Endothelial cell of umbilical vein (primary cell): ENCODE data around the gene HDAC4. TPM values are rescaled to one million over a fixed set of nuclear protein-coding genes. Genes with fewer than 3 reads are reported as not detected.

Experiments
- BruUV-seq: library from RNA; stranded (reverse); fragments of 400-500 nt; replicated peaks from 2 replicates; lab custom pipeline; 2021; lab: Mats Ljungman, UMichigan
- CTCF ChIA-PET: fragments of 300-600, 350-600 bp; sonication (Branson Sonifier 250); formaldehyde crosslinking; loops from one replicate; lab custom pipeline; 2021; ENCODE audit warnings: antibody characterized with exemption, inconsistent platforms; lab: Charles Lee
- POLR2A ChIA-PET: fragments of 300-600, 350-600 bp; sonication (Branson Sonifier 250); formaldehyde crosslinking; loops from one replicate; lab custom pipeline; 2021; ENCODE audit warnings: antibody characterized with exemption, inconsistent platforms; lab: Charles Lee
- DNase-seq: peaks from one replicate; pipeline ENCODE4 v3.0.0-alpha.2; 2011; ENCODE audit warnings: low read depth, low spot score
- FAIRE-seq: peaks from 2 replicates; lab custom pipeline; 2011; peaks lifted over from hg19 to GRCh38; lab: Jason Lieb, UNC
- H2AFZ ChIP-seq: 2 replicates; pipeline ENCODE4 v1.6.0; 2012; ENCODE audit warnings: low read depth, low read length, control low read depth, inconsistent platforms
- H3K27ac ChIP-seq: 2 replicates; pipeline ENCODE4 v1.5.1; 2011; ENCODE audit warnings: low read depth, mild to moderate bottlenecking, control low read depth, low read length, moderate library complexity; ENCODE audit not compliant: insufficient read depth
- H3K27me3 ChIP-seq, 2 experiments: 2 replicates each; pipeline versions ENCODE4 v1.6.0 to v1.6.1; 2011; ENCODE audit warnings: low read length in 2 of 2, mixed read lengths in 1 of 2; ENCODE audit not compliant: control insufficient read depth in 2 of 2, insufficient read depth in 2 of 2
- H3K36me3 ChIP-seq, 2 experiments: 2 replicates in 1 of 2; 3 replicates in 1 of 2; pipeline ENCODE4 v1.5.1; 2011; ENCODE audit warnings: low read length in 2 of 2, mild to moderate bottlenecking in 1 of 2, moderate library complexity in 1 of 2; ENCODE audit not compliant: control insufficient read depth in 2 of 2, insufficient read depth in 2 of 2; ENCODE audit errors: extremely low read depth in 1 of 2
- H3K4me1 ChIP-seq: 3 replicates; pipeline ENCODE4 v1.5.1; 2011; ENCODE audit warnings: mild to moderate bottlenecking, low read length; ENCODE audit not compliant: control insufficient read depth, insufficient read depth; ENCODE audit errors: extremely low read depth
- H3K4me2 ChIP-seq: 2 replicates; pipeline ENCODE4 v1.6.1; 2011; ENCODE audit warnings: low read length, control low read depth, mixed read lengths; ENCODE audit not compliant: insufficient read depth
- H3K4me3 ChIP-seq, 3 experiments: fragments of 200-600 bp in 1 of 3; sonication (generic), shearing (Covaris generic) in 1 of 3; replicated peaks in 1 of 3; 2 replicates each; pipeline ENCODE4 v1.5.1; 2011 to 2016; ENCODE audit warnings: control low read depth in 3 of 3, low read length in 3 of 3, mild to moderate bottlenecking in 2 of 3, inconsistent platforms in 1 of 3, low read depth in 1 of 3, moderate library complexity in 1 of 3; ENCODE audit not compliant: insufficient read depth in 1 of 3
- H3K79me2 ChIP-seq: 2 replicates; pipeline ENCODE4 v1.6.0; 2012; ENCODE audit warnings: low read length, inconsistent platforms; ENCODE audit not compliant: control insufficient read depth, insufficient read depth
- H3K9ac ChIP-seq: replicated peaks from 2 replicates; pipeline ENCODE3; 2011; ENCODE audit warnings: low read length, control low read depth; ENCODE audit not compliant: insufficient read depth; ENCODE audit errors: extremely low read depth
- H3K9me1 ChIP-seq: replicated peaks from 3 replicates; pipeline ENCODE4 v1.6.0; 2011; ENCODE audit warnings: mild to moderate bottlenecking, low read length; ENCODE audit not compliant: control insufficient read depth, insufficient read depth; ENCODE audit errors: extremely low read depth
- H3K9me3 ChIP-seq: replicated peaks from 2 replicates; pipeline ENCODE4 v1.5.1; 2012; ENCODE audit warnings: low read length, inconsistent platforms; ENCODE audit not compliant: control insufficient read depth, insufficient read depth
- H4K20me1 ChIP-seq: replicated peaks from 2 replicates; pipeline ENCODE3; 2011; ENCODE audit warnings: mild to moderate bottlenecking, low read length; ENCODE audit not compliant: control insufficient read depth, insufficient read depth; ENCODE audit errors: extremely low read depth
- EZH2 ChIP-seq: IDR thresholded peaks from 2 replicates; pipeline ENCODE4 v1.6.1; 2012; ENCODE audit warnings: borderline replicate concordance, low read depth, mild to moderate bottlenecking, moderate library complexity, low read length, inconsistent platforms; ENCODE audit not compliant: severe bottlenecking
- FOS ChIP-seq: IDR thresholded peaks from 2 replicates; pipeline ENCODE4 v1.6.1; 2011; ENCODE audit warnings: mild to moderate bottlenecking, low read length, moderate library complexity, borderline replicate concordance; ENCODE audit not compliant: insufficient read depth
- GATA2 ChIP-seq: IDR thresholded peaks from 2 replicates; pipeline ENCODE4 v1.7.0; 2011; ENCODE audit warnings: low read depth, mild to moderate bottlenecking, moderate library complexity, mixed read lengths, low read length; ENCODE audit not compliant: insufficient read length, insufficient read depth
- JUN ChIP-seq: IDR thresholded peaks from 2 replicates; pipeline ENCODE4 v1.6.1; 2011; ENCODE audit warnings: borderline replicate concordance, low read depth; ENCODE audit not compliant: insufficient read length, insufficient read depth
- MYC ChIP-seq: IDR thresholded peaks from one replicate; pipeline ENCODE4 v1.6.1; 2011; ENCODE audit warnings: mild to moderate bottlenecking, low read depth, low read length
- POLR2A ChIP-seq: IDR thresholded peaks from 2 replicates; pipeline ENCODE4 v1.6.1; 2012; ENCODE audit warnings: low read depth, mild to moderate bottlenecking, control low read depth, low read length
- POLR2AphosphoS5 ChIP-seq: IDR thresholded peaks from 2 replicates; pipeline ENCODE4 v1.6.1; 2012; ENCODE audit warnings: low read depth, mild to moderate bottlenecking, control low read depth, low read length, moderate library complexity; ENCODE audit not compliant: insufficient read depth
- dilution Hi-C: fragments of 300-500 bp; cut with MboI; formaldehyde crosslinking; loops from one replicate; pipeline ENCODE4 v1.15.0; 2019; ENCODE audit warnings: low sequenced_read_pairs; ENCODE audit not compliant: extremely low pct_ligation_motif_present
- intact Hi-C: fragments of 100-400 bp; cut with micrococcal nuclease; formaldehyde crosslinking; loops from one replicate; pipeline ENCODE4 v1.10.0; 2022
- polyA plus RNA-seq, 4 experiments: library from polyadenylated mRNA; depleted of rRNA in 3 of 4; stranded (reverse) in 3 of 4; unstranded in 1 of 4; fragments of >200 nt; gene quantifications; 2 replicates each; pipeline versions ENCODE4 v1.2.1 to v1.2.3, GENCODE V29; 2011 to 2012; ENCODE audit warnings: missing spikeins in 1 of 4
- total RNA-seq: library from RNA; stranded (reverse); gene quantifications from 2 replicates; pipeline ENCODE4 v1.2.3, GENCODE V29; 2021
- TF ChIP-seq, protein P1 (sequence below): IDR thresholded peaks from 2 replicates; pipeline ENCODE4 v1.6.1; 2011; ENCODE audit not compliant: insufficient read depth, insufficient read length

The HDAC4 gene
- total and polyA plus RNA-seq, 2 donors (not counting 3 experiments of a cell fraction or from before 2014, with no cell fraction given): 13.4 to 33.0 TPM

DNA sequence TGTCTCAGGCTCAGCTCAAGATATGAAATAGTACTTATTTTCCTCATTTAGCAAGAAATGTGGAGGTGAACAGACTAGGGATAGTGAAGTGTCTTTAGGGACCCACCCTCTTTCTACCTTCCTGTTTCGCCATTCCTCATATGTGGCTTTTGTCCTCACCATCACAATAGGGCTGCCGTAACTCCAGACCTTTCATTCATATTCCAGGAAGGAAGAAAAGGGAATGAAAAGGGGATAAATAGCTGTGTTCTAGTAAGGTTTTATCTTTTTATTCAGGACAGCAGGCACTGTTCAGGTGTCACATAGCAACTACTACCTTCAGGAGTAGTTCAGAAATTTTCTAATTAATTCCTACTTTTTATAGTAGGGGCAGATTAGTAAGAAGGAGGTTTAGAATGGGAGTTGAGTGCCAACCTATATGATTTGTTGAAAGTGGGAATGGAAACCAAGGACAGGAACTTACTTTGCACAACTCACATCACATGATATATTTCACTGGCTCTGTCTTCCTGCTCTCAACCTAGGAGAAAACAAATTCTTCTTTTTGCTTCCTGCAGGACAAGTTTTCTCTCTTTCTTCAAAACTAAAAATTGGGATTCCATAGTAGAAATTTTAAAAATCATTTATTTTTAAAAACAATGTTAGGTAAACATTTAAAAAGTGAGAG is 36.0 kb upstream of the HDAC4 start:
- Histone ChIP-seq H3K4me2 (no peak overlapping the region), H3K4me3 (no peak overlapping the region), H2AFZ (no peak overlapping the region), H4K20me1 (no peaks in the 10 kb centered on the region), H3K9ac (no peak overlapping the region), H3K27me3 (peaks cover 0 to 4% of the 10 kb centered on the region in 2 experiments), H3K27ac (no peak overlapping the region), H3K9me3 (no peaks in the 10 kb centered on the region), H3K9me1 (no peaks in the 10 kb centered on the region), H3K79me2 (no peaks in the 10 kb centered on the region), H3K36me3 (no peaks in the 10 kb centered on the region), H3K4me1 (no peaks in the 10 kb centered on the region)
- FAIRE-seq (no peak), DNase-seq (no peak)
- no peak for TF ChIP-seq GATA2
- TF ChIP-seq JUN: no peak
- no TSS peak for BruUV-seq
- POLR2A ChIA-PET: no interaction called here
- intact Hi-C loops (no loop called here), dilution Hi-C loops (no loop called here)
- CTCF ChIA-PET: no interaction called here

- Histone ChIP-seq H3K36me3 (no peaks in the 10 kb centered on the region), H3K4me2 (no peak overlapping the region), H4K20me1 (no peaks in the 10 kb centered on the region), H3K9ac (no peak overlapping the region), H3K4me1 (no peaks in the 10 kb centered on the region), H3K4me3 (no peak overlapping the region), H3K27ac (no peak overlapping the region), H3K9me1 (no peaks in the 10 kb centered on the region), H3K79me2 (no peaks in the 10 kb centered on the region), H2AFZ (no peak overlapping the region), H3K9me3 (no peaks in the 10 kb centered on the region), H3K27me3 (peaks cover 0 to 2% of the 10 kb centered on the region in 2 experiments)
- no TSS peak for BruUV-seq
- TF ChIP-seq JUN (no peak), EZH2 (no peak), GATA2 (no peak), MYC (no peak), POLR2A (no peak), POLR2AphosphoS5 (no peak), FOS (no peak)
- TF ChIP-seq, protein P1, sequence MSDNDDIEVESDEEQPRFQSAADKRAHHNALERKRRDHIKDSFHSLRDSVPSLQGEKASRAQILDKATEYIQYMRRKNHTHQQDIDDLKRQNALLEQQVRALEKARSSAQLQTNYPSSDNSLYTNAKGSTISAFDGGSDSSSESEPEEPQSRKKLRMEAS: no peak
- dilution Hi-C loops (no loop called here), intact Hi-C loops (no loop called here)
- FAIRE-seq: no peak
- no peak for DNase-seq
- CTCF ChIA-PET: no interaction called here
- POLR2A ChIA-PET: no interaction called here
Observed at GRCh38 chr2:239436076-239436475, 35.3 kb upstream of the HDAC4 start.
